Skeletal muscle cell (primary cell): ENCODE data around the gene SSBP2.
A peak's percentile ranks its signal among the peaks of the same experiment; 100 is the strongest.

ENCODE experiments used
- DNase-seq: peaks from one replicate; pipeline ENCODE4 v3.0.0-alpha.2; 2010; ENCODE audit warnings: low read depth
- H3K4me3 ChIP-seq: 2 replicates; pipeline ENCODE4 v1.5.1; 2011; ENCODE audit warnings: low read depth, mild to moderate bottlenecking, control low read depth, low read length, moderate library complexity

Gene SSBP2

DNA sequence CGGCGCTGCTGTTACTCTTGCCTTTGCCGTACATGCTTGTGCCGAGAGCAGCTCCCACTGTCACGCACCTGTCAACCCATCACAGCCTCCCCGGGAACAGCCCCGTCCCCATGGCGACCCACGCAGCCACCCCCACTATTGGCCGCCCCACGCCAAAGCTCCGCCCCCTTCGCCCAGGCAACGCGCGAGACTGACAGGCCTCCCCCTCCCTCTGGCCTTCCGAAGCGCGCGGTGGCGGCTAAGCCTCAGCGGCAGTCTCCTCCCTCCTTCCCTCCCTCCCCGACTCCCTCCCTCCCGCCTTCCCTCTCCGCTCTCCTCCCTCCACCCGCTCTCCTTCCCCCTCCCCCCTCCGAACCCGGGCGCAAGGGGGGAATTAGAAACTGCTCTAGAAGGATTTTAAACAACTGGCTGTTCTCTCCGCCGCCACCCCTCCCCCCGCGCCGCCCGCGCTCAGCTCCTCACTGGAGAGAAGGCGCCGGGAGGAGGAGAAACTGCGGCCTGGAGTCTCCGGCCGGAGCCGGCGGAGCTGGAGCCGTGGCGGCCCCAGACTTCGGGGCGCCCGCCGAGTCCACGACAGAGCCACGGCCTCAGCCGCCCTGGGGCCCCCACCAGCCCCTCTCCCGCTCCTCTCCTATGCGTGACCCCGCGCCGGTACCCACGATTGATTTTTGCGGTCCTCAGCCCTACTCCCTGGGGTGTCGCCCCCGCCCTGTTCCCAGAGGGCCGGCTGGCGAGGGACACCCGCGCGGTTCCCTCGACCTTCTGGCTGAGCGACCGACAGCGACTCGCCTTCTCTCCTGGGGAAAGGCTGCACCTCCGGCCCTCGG lies at the start of gene SSBP2:
Gene SSBP2 (minus strand): TSS at position 89 of the 827 bp plus-strand sequence. CDS start 55 bp downstream, at position 34.
- DNase-seq: peak; percentile 98
- H3K4me3 ChIP-seq: peak within 1 kb of the TSS; percentile 73

DNA sequence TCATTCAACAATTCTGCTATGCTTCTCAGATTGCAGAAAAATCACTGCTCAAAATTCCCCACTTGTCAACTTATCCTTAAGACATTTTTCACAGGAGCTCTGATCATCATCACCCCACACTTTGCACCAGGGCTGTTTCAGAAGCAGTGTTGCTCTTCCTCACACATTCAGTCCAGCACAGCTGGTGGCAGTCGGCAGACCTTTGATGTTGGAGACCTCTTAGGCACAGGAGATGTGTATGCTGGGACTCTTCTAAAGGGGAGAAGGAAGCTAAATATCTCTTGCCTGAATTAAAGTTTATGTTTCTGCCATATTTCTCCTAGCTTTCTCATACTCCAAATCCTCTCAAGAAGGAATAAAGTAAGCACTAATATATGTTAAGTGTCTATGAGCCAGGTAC lies 44.8 kb upstream of the SSBP2 start:
- no peak for DNase-seq
- no peak overlapping the region for H3K4me3 ChIP-seq

GRCh38 chr5:81794226-81794625 lies 43.3 kb upstream of the SSBP2 start:
- H3K4me3 ChIP-seq: no peak overlapping the region
- no peak for DNase-seq

DNA sequence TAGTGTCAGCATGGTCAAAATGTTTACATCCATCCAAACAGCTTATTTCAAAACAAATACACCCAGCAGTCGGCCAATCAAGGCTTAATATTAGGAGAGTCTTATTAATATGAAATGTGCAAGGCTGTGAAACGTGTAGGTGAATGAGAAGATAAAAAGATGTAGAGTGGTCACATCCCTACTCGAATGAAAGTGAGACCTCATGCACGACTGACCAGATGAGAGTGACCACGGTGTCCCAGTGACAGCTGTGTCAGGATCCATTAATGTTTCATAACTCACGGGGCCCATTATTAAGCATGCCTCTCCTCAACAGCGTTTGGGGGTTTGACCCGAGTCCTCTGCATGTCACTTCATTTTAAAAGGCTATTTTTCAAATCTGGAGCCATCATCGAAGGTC lies 39.4 kb upstream of the SSBP2 start:
- no peak for DNase-seq
- no peak overlapping the region for H3K4me3 ChIP-seq

GRCh38 chr5:81789033-81789432 lies 38.1 kb upstream of the SSBP2 start:
- peak; percentile 73 for DNase-seq
- H3K4me3 ChIP-seq: no peak overlapping the region

DNA sequence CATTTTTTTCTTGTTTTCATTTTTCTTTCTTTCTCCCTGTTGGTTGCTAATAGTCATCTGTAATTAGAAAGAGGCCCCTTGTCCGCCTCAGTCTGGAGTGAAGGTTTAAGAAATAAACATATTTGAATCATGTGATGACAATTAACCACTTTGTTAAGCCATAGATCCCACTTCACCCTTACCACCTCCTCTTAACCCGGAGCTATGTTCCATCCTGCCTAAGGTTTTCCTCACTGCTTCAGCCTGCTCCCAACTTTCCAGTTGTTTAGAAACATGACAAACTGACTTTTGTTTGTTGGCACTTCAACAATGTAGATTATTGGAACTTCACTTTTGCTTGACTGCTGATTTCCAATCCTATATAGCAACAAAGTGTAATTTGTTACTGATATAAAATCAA lies 37.4 kb upstream of the SSBP2 start:
- DNase-seq: no peak
- H3K4me3 ChIP-seq: no peak overlapping the region

GRCh38 chr5:81787474-81788242 lies 36.8 kb upstream of the SSBP2 start:
- peak; percentile 72 for DNase-seq

GRCh38 chr5:81786991-81787390 lies 36.1 kb upstream of the SSBP2 start:
- no peak overlapping the region for H3K4me3 ChIP-seq
- no peak for DNase-seq

More at GRCh38 chr5:81787474-81788242, 36.8 kb upstream of the SSBP2 start:
- no peak overlapping the region for H3K4me3 ChIP-seq

DNA sequence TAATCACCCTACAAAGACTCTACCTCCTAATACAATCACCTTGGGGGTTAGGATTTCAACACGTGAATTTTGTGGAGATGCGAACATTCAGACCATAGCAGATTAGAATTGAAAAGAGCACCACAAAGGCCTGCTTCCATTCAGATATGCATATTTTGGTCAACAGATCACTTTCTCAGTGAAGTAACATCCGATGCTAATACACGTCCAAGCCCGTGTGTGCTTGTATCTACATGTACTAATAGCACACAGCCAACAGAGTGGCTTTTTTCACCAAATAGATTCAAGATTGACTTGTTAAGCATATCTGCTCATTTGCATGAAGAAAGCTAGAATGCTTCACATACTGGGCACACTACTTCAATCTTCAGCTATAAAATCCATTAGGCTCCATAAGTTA lies 35.6 kb upstream of the SSBP2 start:
- DNase-seq: no peak
- H3K4me3 ChIP-seq: no peak overlapping the region

DNA sequence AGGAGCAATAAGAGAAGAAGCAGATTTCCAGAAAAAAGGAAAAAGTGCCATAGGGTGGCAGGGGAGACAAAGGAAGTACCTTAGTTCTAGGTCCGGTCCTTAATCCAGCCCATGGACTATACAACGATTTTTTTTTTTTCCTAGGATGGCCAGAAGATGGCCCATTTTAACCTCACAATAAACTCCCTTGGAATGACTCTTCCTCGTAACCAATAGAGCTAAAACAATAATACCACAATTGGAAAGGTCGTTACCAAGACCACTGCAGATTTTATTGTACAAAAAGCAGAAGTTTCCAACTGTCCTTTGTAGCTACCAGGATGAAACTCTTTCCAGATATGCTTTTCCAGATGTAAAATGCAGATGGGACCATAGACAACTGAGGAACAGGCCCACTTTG lies 34.4 kb upstream of the SSBP2 start:
- H3K4me3 ChIP-seq: no peak overlapping the region
- DNase-seq: no peak

DNA sequence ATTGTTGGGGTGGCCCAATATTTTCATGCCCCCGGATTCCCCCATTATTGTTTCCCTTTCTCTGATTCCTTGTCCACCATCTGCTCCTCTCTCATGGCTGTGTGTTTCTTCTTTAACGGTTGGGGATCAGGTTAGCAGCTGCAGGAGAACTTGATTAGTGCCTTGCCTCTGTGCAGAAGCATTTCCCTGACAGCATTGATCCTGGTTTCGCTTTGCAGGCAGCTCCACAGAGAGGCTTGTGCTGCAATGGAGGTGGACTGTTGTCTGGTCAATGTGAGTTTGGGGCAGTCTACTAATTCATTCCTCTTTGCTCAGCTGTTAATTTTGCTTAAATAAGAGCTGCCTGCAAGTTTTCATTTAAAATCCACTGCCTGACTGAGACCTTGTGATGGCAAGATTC lies 32.5 kb upstream of the SSBP2 start:
- no peak for DNase-seq
- no peak overlapping the region for H3K4me3 ChIP-seq

DNA sequence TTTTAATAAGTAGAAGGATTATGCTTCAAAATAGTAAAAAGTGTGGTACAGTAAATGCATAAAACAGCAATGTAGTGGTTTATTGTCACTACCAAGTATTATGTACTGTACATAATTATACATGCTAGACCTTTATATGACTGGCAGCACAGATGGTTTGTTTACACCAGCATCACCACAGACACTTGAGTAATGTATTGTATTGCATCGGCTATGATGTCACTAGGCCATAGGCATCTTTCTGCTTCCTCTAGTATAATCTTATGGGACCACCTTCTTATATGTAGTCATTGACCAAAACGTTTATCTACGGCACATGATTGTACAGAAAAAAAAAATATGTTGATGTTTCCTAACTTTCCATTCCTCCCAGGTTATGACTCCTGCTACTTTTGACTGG lies 31.9 kb upstream of the SSBP2 start:
- H3K4me3 ChIP-seq: no peak overlapping the region
- DNase-seq: peak; percentile 38

- no peak for DNase-seq
- H3K4me3 ChIP-seq: no peak overlapping the region
These were observed 29.0 kb upstream of the SSBP2 start for GRCh38 chr5:81779916-81780266.

DNA sequence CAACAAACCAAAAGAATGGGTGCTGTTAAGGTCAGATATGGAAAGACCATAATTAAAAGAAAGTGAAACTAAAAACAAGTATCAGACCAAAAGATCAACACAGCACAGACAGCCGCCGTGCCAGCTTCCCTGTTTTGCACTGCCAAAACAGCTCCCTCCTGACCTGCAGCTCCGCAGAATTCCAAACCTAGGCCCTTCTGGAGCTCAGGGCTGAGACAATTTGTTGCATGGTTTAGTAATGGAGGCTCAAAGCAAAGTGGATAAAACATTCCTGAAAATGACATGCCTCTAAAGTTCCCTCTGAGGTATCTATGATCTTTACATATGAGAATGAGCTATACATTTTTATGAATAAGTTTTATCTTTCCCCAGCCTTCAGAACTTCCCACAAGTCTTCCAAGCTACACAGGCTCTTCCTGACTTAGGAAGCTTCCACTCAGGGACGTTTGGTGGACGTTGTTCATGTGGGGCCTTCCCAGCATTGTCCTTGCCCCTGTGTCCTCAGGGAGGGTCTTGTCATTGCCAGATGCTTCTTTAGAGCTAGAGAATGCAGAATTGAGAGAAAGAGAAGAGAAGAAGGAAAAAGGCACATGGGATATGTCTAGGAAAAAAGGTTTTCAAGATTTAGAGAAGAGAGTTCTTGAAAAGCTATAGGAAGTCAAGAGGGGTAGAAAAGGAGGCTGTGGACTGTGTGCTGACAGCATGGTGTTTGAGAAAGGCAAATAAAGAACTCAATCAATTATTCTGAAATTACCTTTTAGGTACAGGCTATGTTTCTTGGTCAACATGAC lies 28.4 kb upstream of the SSBP2 start:
- H3K4me3 ChIP-seq: no peak overlapping the region
- DNase-seq: no peak

GRCh38 chr5:81778642-81779041 lies 27.7 kb upstream of the SSBP2 start:
- no peak overlapping the region for H3K4me3 ChIP-seq
- DNase-seq: peak; percentile 68

GRCh38 chr5:81776258-81776657 lies 25.4 kb upstream of the SSBP2 start:
- H3K4me3 ChIP-seq: no peak overlapping the region
- DNase-seq: no peak

DNA sequence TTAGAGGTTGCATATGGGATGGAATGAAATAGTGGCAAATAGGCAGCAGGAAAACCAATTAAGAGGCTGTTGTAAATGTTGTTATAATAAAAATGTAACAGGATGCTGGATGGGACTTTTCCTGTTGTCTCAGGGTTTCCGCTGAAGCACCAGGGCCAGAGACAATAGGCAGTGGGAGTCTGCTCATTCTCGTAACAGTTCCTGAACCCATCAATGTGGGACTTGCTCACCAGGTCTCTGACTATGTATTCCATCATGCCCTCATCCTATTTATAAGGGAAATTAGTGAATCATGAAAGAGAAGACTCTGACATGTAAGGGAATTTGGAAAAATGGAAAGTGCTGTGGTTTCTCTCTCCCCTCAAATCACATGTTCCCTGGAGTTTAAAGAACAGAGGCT lies 23.5 kb upstream of the SSBP2 start:
- DNase-seq: no peak
- H3K4me3 ChIP-seq: no peak overlapping the region

- H3K4me3 ChIP-seq: no peak overlapping the region
- no peak for DNase-seq
These were observed 22.7 kb upstream of the SSBP2 start for GRCh38 chr5:81773574-81773973.

- no peak for DNase-seq
- no peak overlapping the region for H3K4me3 ChIP-seq
These were observed 22.3 kb upstream of the SSBP2 start for GRCh38 chr5:81773161-81773560.

GRCh38 chr5:81772488-81772887 lies 21.6 kb upstream of the SSBP2 start:
- DNase-seq: no peak
- no peak overlapping the region for H3K4me3 ChIP-seq
